Ascending aorta (tissue), 2 donors: ENCODE results near the gene AP3B2. TPM values are rescaled to one million over a fixed set of nuclear protein-coding genes. Genes with fewer than 3 reads are reported as not detected.

Source experiments
- DNase-seq, 2 donors: peaks; one replicate each; pipeline ENCODE4 v3.0.0-alpha.2; 2019; ENCODE audit warnings: low spot score in 2 of 2
- H3K27ac ChIP-seq, 2 donors: fragments of 200-600 bp; sonication (generic); one replicate each; pipeline ENCODE4 v1.5.1; 2016 to 2017; ENCODE audit warnings: mild to moderate bottlenecking in 1 of 2
- H3K27me3 ChIP-seq: fragments of 200-600 bp; sonication (generic); one replicate; pipeline ENCODE4 v1.5.1; 2017
- H3K36me3 ChIP-seq, 2 donors: fragments of 200-600 bp; sonication (generic); one replicate each; pipeline ENCODE4 v1.5.1; 2016
- H3K4me1 ChIP-seq, 2 donors: fragments of 200-600 bp; sonication (generic); one replicate each; pipeline ENCODE4 v1.5.1; 2016 to 2017; ENCODE audit warnings: mild to moderate bottlenecking in 1 of 2
- H3K4me3 ChIP-seq, 2 donors: fragments of 200-600 bp; sonication (generic); one replicate each; pipeline ENCODE4 v1.5.1; 2016 to 2017; ENCODE audit warnings: mild to moderate bottlenecking in 1 of 2
- H3K9me3 ChIP-seq, 2 donors: fragments of 200-600 bp; sonication (generic); one replicate each; pipeline ENCODE4 v1.5.1; 2016
- intact Hi-C: fragments of 100-400 bp; cut with DNase I; formaldehyde crosslinking; loops from one replicate; pipeline ENCODE4 v1.15.1; 2023
- total RNA-seq: library from RNA; depleted of rRNA; stranded (reverse); fragments of >200 nt; gene quantifications from one replicate; pipeline ENCODE4 v1.1.0, GENCODE V29; 2016
- TF ChIP-seq, protein P1 (sequence below), 3 experiments: fragments of 200-600 bp in 2 of 3; fragments of 450-650 bp in 1 of 3; sonication (generic) in 2 of 3; IDR thresholded peaks; one replicate each; pipeline ENCODE4 v1.5.1; 2016 to 2019; ENCODE audit warnings: antibody characterized with exemption in 3 of 3, mild to moderate bottlenecking in 1 of 3, moderate library complexity in 1 of 3

AP3B2 gene, protein sequence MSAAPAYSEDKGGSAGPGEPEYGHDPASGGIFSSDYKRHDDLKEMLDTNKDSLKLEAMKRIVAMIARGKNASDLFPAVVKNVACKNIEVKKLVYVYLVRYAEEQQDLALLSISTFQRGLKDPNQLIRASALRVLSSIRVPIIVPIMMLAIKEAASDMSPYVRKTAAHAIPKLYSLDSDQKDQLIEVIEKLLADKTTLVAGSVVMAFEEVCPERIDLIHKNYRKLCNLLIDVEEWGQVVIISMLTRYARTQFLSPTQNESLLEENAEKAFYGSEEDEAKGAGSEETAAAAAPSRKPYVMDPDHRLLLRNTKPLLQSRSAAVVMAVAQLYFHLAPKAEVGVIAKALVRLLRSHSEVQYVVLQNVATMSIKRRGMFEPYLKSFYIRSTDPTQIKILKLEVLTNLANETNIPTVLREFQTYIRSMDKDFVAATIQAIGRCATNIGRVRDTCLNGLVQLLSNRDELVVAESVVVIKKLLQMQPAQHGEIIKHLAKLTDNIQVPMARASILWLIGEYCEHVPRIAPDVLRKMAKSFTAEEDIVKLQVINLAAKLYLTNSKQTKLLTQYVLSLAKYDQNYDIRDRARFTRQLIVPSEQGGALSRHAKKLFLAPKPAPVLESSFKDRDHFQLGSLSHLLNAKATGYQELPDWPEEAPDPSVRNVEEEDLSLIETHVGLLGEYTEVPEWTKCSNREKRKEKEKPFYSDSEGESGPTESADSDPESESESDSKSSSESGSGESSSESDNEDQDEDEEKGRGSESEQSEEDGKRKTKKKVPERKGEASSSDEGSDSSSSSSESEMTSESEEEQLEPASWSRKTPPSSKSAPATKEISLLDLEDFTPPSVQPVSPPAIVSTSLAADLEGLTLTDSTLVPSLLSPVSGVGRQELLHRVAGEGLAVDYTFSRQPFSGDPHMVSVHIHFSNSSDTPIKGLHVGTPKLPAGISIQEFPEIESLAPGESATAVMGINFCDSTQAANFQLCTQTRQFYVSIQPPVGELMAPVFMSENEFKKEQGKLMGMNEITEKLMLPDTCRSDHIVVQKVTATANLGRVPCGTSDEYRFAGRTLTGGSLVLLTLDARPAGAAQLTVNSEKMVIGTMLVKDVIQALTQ
- not detected for total RNA-seq

DNA sequence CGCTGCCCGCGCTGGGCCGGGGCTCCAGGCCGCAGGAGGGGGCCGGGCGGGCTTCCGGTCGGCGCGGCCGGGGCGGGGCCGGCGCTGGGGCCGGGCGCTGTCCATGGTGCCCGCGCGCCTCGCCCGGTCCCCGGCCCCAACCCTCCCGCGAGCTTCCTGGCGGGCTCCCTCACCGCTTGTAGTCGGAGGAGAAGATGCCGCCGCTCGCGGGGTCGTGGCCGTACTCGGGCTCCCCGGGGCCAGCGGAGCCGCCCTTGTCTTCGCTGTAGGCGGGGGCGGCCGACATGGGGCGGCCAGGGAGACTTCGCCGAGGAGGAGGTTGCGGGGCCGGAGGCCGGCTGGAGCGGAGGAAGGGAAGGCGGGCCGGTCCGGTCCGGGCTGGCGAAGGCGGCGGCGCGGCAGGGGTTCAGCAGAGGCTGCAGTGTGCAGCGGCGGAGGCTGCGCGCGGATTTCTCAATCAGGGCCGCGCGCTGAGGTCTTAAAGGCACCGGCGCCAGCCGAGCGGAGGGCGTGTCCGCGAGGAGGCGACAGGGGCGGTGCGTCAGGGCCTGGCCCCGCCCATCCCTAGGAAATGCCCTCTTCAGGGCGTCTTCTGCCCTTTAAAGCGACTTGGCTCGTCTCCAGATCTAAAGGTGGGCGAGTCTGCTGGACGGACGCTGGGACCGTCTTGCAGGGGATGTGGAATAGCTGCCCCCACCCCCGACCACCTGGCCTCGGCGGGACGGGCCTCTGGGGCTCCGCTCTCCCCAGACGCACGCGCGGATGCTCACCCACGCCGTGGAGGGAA, at the start of gene AP3B2:
Gene AP3B2, minus strand, starts transcription at position 455 of the 787 bp plus-strand sequence. Its CDS starts 169 bp downstream, at position 286.
- TF ChIP-seq, protein P1, sequence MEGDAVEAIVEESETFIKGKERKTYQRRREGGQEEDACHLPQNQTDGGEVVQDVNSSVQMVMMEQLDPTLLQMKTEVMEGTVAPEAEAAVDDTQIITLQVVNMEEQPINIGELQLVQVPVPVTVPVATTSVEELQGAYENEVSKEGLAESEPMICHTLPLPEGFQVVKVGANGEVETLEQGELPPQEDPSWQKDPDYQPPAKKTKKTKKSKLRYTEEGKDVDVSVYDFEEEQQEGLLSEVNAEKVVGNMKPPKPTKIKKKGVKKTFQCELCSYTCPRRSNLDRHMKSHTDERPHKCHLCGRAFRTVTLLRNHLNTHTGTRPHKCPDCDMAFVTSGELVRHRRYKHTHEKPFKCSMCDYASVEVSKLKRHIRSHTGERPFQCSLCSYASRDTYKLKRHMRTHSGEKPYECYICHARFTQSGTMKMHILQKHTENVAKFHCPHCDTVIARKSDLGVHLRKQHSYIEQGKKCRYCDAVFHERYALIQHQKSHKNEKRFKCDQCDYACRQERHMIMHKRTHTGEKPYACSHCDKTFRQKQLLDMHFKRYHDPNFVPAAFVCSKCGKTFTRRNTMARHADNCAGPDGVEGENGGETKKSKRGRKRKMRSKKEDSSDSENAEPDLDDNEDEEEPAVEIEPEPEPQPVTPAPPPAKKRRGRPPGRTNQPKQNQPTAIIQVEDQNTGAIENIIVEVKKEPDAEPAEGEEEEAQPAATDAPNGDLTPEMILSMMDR (IDR thresholded peaks at IDR 0.05): no peak
- DNase-seq: peak in 1 of 2 donors; percentile 71
- H3K9me3 ChIP-seq: no peaks in the 10 kb centered on the region
- H3K36me3 ChIP-seq: no peaks in the 10 kb centered on the region
- H3K27ac ChIP-seq: no peak within 1 kb of the TSS
- intact Hi-C loops: loop anchor here (2.0 to 5.0 kb wide), 2 partner anchors 39 to 47 kb away; no protein-coding TSS in a partner anchor
- H3K4me3 ChIP-seq: peak within 1 kb of the TSS; percentile 73 to 74
- peaks cover 7 to 11% of the 10 kb centered on the region in 2 donors for H3K4me1 ChIP-seq
- no peaks in the 10 kb centered on the region for H3K27me3 ChIP-seq

DNA sequence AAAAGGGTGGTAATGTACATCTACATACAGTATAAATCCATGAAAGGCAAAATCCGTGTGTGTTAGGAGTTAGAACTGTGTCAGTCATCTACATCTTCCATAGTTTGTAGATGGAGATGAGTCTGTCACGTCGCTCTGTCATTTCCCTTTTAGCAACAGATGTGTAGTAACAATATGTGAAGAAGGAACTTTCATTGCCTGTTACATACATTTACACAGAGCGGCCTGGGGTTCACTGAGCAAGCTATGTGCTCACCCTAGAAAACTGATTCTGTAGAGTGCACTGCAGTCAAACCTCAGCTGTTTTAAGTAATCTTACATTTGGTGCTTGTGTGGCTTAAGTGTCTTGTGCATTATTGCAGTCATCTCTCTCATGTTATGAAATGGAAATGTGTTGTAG, 41.6 kb upstream of the AP3B2 start:
- intact Hi-C loops: loop anchor here (2.0 to 10.0 kb wide), 2 partner anchors 105 to 233 kb away; partner anchors contain the start of genes CPEB1 and RAMAC
- Histone ChIP-seq H3K27me3 (no peaks in the 10 kb centered on the region), H3K36me3 (peaks cover 13 to 23% of the 10 kb centered on the region in 2 donors), H3K9me3 (no peaks in the 10 kb centered on the region), H3K4me3 (peak overlapping the region; percentile 73 to 90), H3K4me1 (peaks cover 5 to 7% of the 10 kb centered on the region in 2 donors), H3K27ac (no peak overlapping the region)
- DNase-seq: no peak
- TF ChIP-seq, protein P1 (IDR thresholded peaks at IDR 0.05): no peak

DNA sequence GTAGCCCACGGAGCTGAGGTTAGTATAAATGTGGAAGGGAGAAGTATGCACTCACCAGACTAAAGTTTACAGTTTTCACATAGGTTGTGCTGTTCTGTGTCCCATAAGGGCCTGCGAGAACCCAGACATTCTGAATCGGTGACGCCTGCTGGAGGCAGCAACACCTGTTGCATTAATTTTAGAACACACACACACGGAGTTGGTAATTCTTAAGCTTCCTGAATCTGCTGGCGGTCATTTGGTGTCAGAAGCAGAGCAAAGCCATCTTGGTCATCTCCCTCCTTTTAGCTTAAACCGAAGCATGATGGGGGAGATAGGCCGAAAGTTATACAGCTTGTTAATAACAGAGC, 41.1 kb upstream of the AP3B2 start:
- peaks cover 11 to 18% of the 10 kb centered on the region in 2 donors for H3K36me3 ChIP-seq
- H3K9me3 ChIP-seq: no peaks in the 10 kb centered on the region
- no peak for DNase-seq
- peak overlapping the region; percentile 73 to 90 for H3K4me3 ChIP-seq
- H3K4me1 ChIP-seq: peaks cover 5 to 7% of the 10 kb centered on the region in 2 donors
- H3K27me3 ChIP-seq: no peaks in the 10 kb centered on the region
- TF ChIP-seq, protein P1 (IDR thresholded peaks at IDR 0.05): no peak
- H3K27ac ChIP-seq: peak overlapping the region; percentile 85 to 89
- intact Hi-C loops: loop anchor here (1.0 to 10.0 kb wide), 4 partner anchors 58 to 234 kb away; partner anchors contain the start of genes CPEB1, RAMAC, RPS17 and WHAMM

DNA sequence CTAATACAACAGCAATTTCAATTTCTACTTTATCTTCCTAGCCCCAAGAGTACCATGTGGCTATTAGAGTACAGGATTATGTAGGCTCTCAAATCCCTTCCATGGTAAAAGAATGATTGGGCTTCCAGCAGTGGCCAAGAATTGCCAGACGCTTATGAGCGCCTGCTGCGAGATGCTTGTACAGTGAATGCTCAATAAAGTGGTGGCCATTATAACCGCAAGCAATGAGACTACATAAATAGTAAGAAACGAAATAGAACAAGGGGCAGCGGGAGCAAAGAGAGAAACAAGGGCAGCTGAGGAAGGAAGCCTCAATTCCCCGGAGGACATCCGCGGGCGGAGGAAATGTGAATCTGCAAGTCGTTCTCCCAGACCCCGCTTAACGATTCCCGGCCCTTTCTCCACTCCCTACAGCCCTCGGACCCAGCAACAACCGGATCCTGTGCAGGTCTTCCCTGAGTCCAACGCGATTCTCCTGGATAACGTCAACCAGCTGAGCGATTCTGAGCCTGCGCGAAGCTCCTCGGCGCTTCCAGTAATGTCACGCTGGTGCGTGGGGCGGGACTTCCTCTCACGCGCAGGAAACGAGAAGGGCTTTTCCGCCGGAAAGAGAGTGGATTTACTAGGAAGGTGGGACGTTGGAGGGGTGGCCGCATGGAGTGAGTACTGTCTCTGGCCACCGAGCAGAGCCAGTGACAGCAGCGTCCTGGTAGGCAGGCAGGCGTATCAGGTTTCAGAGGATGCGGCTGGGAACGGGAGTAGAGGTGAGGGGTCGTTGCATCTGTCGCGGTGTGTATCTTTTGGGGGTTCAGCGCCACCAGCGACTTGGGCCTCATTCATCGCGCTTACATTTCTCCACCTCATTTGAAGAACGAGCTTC, 40.5 kb upstream of the AP3B2 start:
- Histone ChIP-seq H3K27me3 (no peaks in the 10 kb centered on the region), H3K27ac (peak overlapping the region; percentile 85 to 89), H3K36me3 (peaks cover 8 to 12% of the 10 kb centered on the region in 2 donors), H3K9me3 (no peaks in the 10 kb centered on the region), H3K4me1 (peaks cover 5 to 7% of the 10 kb centered on the region in 2 donors), H3K4me3 (peak overlapping the region; percentile 73 to 90)
- intact Hi-C loops: loop anchor here (1.0 to 10.0 kb wide), 5 partner anchors 41 to 235 kb away; partner anchors contain the start of genes AP3B2, CPEB1, RAMAC and RPS17
- TF ChIP-seq, protein P1 (IDR thresholded peaks at IDR 0.05): no peak
- peak; percentile 73 to 95 for DNase-seq
